COLO668 (cell line): ENCODE measurements around the gene SLC66A2.
"Not testable (repeated sequence)": the region's sequence is repeated elsewhere in the genome, so short reads cannot be mapped to it uniquely, and the experiment has no call there.

Experiments
- DNase-seq: peaks from one replicate; lab custom pipeline; 2025; ENCODE audit not compliant: unreplicated experiment; lab: John Stamatoyannopoulos, UW

SLC66A2 gene

GRCh38 chr18:79869591-79870300, 81.7 kb downstream of the SLC66A2 start:
- no peak for DNase-seq

DNA sequence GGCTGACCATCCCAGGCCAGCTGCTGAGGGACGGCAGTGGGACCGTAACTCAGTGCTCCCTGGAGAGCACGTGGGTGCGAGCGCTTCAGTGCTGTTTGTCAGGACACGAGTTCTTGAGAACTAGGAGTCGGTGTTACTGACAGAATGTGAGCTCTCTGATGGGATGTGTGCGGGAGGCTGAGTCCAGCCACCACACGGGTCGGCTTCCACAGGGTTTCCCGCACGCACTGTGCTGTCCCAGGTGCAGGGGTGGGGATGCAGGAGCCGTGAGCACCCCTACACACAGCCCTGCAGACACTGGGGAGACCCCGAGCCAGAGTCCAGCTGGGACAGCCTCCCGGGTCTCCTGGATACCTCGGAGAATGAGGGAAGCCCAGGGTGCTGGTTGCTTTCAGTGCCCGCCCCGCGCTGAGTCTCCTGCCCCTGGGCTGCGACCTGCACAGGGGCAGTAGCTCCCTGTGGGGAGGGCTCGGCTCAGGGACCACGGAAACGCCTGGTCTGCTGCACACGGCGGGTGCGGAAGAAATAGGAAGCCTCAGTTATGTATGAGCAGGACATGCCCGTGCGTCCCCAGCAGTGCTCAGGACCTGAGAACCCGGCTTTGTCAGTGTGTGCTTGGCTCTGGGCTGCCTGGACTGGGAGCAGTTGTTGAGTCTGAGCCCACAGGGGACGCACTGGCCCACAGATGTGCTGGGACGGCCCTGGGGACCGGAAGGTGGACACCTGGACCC, 82.5 kb downstream of the SLC66A2 start:
- no peak for DNase-seq

DNA sequence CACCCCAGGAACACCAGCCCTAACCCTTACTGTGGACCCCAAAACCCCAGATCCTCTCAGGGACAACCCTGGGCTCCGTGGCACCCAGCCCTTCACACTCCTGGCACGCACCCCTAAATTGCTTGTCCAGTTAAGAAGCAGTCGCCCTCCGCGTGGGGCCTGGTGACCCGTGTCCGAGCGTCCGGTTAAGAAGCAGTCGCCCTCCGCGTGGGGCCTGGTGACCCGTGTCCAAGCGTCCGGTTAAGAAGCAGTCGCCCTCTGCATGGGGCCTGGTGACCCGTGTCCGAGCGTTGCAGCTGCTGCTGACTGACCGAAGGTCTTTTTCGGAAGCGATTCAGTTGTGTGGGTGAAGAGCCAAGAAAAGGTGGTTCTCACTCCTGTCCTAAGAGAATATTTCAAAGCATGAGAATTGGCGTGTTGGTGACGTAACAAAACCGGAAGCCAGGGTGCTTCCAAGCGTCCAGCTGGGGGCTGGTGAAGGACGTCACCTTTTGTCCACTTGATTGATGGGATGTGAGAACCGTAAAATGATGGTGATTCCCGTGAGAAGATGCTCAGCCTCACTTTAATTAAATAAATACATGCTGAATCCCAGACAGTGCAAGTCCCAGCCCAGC, 83.2 kb downstream of the SLC66A2 start:
- DNase-seq, result no peak

- no peak for DNase-seq
Observed at GRCh38 chr18:79867666-79868065, 83.8 kb downstream of the SLC66A2 start.

DNA sequence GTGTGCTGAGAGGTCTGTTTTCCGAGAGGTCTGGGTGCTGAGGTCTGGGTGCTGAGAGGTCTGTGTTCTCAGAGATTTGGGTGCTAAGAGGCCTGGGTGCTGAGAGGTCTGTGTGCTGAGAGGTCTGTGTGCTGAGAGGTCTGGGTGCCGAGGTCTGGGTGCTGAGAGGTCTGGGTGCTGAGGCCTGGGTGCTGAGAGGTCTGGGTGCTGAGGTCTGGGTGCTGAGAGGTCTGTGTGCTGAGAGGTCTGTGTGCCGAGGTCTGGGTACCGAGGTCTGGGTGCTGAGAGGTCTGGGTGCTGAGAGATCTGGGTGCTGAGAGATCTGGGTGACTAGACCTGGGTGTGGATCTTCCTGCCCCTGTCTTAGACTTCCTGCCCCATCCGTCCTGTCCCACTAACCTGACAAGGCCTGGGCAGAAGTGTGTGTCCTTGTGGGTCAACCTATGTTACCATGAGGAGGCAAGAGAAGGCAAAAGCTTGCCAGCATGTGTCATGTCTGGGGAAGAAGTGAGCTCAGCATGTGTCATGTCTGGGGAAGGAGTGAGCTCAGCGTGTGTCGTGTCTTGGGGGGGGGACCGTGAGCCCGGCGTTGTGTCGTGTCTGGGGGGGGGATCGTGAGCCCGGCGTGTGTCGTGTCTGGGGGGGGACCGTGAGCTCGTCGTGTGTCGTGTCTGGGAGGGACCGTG, 84.4 kb downstream of the SLC66A2 start:
- DNase-seq, result no peak

- DNase-seq, result not testable (repeated sequence)
Observed at GRCh38 chr18:79865951-79866350, 85.5 kb downstream of the SLC66A2 start.

DNA sequence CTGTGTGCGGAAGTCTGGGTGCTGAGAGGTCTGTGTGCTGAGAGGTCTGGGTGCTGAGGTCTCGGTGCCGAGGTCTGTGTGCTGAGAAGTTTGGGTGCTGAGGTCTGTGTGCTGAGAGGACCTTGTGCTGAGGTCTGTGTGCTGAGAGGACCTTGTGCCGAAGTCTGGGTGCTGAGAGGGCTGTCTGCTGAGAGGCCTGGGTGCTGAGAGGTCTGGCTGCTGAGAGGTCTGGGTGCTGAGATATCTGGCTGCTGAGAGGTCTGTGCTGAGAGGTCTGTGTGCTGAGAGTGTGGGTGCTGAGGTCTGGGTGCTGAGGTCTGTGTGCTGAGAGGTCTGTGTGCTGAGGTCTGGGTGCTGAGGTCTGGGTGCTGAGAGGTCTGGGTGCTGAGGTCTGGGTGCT, 86.5 kb downstream of the SLC66A2 start:
- DNase-seq, result not testable (repeated sequence)

DNA sequence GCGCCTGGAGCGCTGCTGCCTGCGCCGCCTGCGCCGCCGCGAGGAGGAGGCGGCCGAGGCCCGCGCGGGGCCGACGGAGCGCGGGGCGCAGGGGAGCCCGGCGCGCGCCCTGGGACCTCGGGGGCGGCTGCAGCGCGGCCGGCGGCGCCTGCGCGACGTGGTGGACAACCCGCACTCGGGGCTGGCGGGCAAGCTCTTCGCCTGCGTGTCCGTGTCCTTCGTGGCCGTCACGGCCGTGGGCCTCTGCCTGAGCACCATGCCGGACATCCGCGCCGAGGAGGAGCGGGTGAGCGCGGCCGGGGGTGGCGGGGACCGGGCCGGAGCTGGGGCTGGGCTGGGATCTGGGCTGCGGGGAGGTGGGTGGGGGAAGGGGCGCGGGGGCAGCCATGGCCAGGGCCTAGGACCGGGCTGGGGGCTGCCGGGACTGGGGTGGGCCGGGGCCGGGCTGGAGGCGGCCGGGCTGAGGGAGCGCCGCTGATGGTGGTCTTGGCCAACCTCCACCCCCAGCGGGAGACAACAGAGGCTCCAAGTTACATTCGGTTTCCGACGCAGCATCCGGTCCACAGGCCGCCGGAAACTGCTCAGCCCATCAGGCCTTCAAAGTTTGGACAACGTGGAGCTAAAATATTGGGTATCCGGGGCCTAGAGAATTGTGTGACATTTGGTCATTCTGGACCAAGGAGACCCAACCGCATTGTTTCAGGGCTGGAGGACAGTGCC, 87.3 kb downstream of the SLC66A2 start:
- DNase-seq, result no peak

- no peak for DNase-seq
Observed at GRCh38 chr18:79863161-79864005, 88.1 kb downstream of the SLC66A2 start.

DNA sequence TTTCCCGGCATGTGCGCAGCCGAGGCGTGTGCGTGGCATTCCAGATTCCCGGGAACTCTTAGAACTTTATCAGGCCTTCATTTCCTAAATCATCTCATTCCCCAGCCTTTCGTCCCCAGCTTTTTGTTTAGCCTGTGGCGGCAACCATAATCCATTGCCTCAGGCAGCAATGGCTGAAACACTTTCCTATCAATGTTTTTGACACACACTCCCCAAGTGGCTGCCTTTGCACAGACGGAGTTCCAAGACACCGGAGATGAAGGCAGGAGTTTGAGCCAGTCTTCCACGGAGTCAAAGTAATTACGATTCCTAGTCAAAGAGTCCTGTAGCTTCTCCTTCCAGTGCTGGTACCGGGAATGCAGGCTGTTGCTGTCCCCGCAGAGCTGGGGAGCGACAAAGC, 88.9 kb downstream of the SLC66A2 start:
- DNase-seq, result no peak

- no peak for DNase-seq
Observed at GRCh38 chr18:79861687-79862086, 89.8 kb downstream of the SLC66A2 start.

GRCh38 chr18:79859314-79859713, 92.1 kb downstream of the SLC66A2 start:
- DNase-seq, result no peak

GRCh38 chr18:79857082-79857671, 94.3 kb downstream of the SLC66A2 start:
- DNase-seq, result no peak

GRCh38 chr18:79856119-79857007, 95.1 kb downstream of the SLC66A2 start:
- peak; percentile 60 for DNase-seq

- no peak for DNase-seq
Observed at GRCh38 chr18:79855147-79855933, 96.1 kb downstream of the SLC66A2 start.

GRCh38 chr18:79853993-79854364, 97.5 kb downstream of the SLC66A2 start:
- DNase-seq, result no peak

- DNase-seq, result no peak
Observed at GRCh38 chr18:79853303-79853992, 98.0 kb downstream of the SLC66A2 start.
